HL-60 (cell line): ENCODE measurements around the gene CCDC85B.

ENCODE experiments used
- CTCF ChIP-seq: IDR thresholded peaks from one replicate; pipeline ENCODE4 v1.5.1; 2011; ENCODE audit warnings: low read length, control low read depth, inconsistent platforms; ENCODE audit not compliant: insufficient read depth
- GABPA ChIP-seq: IDR thresholded peaks from 2 replicates; pipeline ENCODE4 v1.6.1; 2012; ENCODE audit warnings: low read depth
- POLR2AphosphoS5 ChIP-seq: IDR thresholded peaks from 2 replicates; pipeline ENCODE4 v1.6.1; 2012; ENCODE audit warnings: low read depth
- REST ChIP-seq: IDR thresholded peaks from 2 replicates; pipeline ENCODE4 v1.6.1; 2012; ENCODE audit warnings: low read depth; ENCODE audit not compliant: insufficient replicate concordance
- SPI1 ChIP-seq: IDR thresholded peaks from 2 replicates; pipeline ENCODE4 v1.6.1; 2012; ENCODE audit warnings: low read depth, mild to moderate bottlenecking, borderline replicate concordance

- TF ChIP-seq CTCF (no peak), REST (no peak), POLR2AphosphoS5 (no peak; the same call in 1 of the 2 replicates), GABPA (no peak), SPI1 (no peak)
Observed at GRCh38 chr11:65868076-65868667, 22.3 kb upstream of the CCDC85B start.
